Hematopoietic multipotent progenitor cell treated with erythropoietin and hydrocortisone succinate and interleukin-3 and kit ligand, for 6 days (in vitro differentiated cells): Measurements from ENCODE around the gene TBC1D5.
"Not testable (repeated sequence)": the region's sequence is repeated elsewhere in the genome, so short reads cannot be mapped to it uniquely, and the experiment has no call there.

Experiments used
- DNase-seq: peaks from one replicate; pipeline ENCODE4 v3.0.0-alpha.2; 2015

TBC1D5 gene

GRCh38 chr3:17539436-17539835, 203.0 kb downstream of the TBC1D5 start:
- no peak for DNase-seq

GRCh38 chr3:17535274-17535673, 207.2 kb downstream of the TBC1D5 start:
- DNase-seq, result no peak

- DNase-seq, result not testable (repeated sequence)
Measured at GRCh38 chr3:17532446-17532845, 210.0 kb downstream of the TBC1D5 start.

- no peak for DNase-seq
Measured at GRCh38 chr3:17529677-17530076, 212.8 kb downstream of the TBC1D5 start.

DNA sequence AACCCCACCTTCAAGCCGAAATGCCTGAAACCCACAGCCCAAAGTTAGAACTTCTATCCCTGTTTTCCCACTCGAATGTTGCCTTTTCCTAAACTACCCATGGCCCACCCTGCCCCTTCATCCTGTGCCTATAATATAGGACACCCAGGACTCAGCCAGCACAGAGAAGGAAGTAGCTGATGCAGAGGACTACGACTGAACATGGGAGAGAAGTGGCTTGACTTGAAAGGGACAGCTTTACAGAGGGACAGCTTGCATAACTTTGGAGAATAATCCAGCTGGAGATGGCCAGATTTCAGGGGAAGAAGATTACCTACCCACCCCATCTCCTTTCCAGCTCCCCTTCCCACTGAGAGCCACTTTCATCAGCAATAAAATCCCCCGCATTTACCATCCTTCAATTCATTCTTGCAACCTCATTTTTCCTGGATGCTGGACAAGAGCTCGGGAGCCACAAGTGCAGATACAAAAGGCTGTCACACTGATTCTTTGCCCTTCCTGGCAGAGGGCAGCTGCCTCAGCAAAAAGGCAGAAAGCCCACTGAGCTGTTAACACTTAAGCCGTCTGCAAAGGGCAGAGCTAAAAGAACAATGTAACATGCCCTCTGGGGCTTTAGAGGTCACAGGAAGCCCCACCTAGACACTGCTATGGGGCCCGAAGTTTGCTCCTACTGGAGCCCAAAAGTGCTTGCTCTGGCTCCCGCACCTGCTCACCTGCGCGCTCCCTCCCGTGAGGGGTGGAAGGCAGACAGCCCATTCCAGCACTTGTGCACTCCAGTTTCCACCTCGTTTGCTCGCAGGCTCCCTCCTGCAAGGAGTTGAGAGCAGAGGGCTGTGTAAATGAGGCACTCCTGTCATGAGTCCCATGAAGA, 224.0 kb downstream of the TBC1D5 start:
- no peak for DNase-seq

- DNase-seq, result peak; percentile 34
Measured at GRCh38 chr3:17515445-17516234, 226.8 kb downstream of the TBC1D5 start.

GRCh38 chr3:17514597-17514996, 227.8 kb downstream of the TBC1D5 start:
- DNase-seq, result no peak

GRCh38 chr3:17510265-17510664, 232.2 kb downstream of the TBC1D5 start:
- no peak for DNase-seq

DNA sequence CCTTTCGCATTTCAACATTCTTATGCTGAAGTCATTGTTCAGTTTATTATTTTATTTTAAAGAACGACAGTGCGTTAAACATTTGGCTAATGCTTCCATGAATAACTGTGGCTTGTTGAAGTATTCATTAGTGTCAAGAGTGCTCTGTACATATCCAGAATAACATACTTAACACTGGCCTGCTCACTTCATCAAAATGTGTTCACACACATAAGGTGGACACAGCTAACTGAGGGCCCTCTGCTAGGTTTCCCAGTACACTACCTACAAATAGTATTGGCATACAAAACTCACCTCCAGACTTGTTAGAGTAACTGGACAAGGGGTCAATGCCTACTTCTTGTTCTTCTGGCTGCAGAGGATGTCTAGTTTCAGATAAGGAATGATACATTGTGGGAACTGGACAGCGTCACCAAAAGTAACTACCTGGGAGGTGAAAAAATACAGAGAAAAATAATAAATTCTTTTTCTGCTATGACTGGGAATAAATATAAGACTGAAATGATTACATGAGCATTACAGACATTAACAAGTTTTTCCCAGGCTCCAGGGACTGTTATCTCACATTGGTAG, 234.2 kb downstream of the TBC1D5 start:
- DNase-seq, result no peak

- DNase-seq, result no peak
Measured at GRCh38 chr3:17507480-17507879, 235.0 kb downstream of the TBC1D5 start.

DNA sequence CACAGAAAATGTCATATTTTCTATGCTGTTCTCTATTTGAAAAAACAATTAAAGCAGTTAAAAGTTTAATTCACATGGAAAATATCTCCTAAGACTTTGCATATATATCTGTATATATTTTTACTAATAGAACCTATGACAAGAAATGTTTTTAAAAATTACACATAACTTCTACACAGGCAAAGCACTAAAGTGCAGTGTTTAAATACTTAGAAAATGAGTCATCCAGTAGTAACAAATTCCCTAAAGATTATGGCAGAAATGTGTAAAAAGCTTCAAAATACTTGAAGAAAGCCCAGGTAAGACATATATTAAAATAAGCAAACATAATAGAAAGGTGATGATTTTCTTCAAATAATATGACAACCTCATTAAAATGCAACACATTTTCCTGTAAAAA, 236.6 kb downstream of the TBC1D5 start:
- DNase-seq, result no peak

DNA sequence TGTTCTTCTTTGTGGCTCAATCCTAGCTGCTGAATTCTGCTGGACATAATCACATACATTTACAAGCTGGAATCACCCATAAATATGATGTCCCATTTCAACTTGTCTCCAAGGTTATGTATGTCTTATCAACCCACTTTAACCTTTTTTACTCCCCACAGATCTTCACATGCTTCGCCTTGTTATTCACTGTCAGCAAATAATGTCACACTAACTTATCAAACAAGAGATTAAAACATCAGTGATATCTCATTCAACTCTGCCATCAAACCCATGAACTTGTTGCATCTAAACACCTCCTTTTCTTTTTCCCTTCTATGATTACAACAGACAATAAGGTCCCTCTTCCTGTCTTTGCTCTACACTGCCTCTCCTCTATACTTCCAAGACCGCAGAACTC, 240.7 kb downstream of the TBC1D5 start:
- DNase-seq, result no peak

GRCh38 chr3:17500618-17501017, 241.8 kb downstream of the TBC1D5 start:
- no peak for DNase-seq

DNA sequence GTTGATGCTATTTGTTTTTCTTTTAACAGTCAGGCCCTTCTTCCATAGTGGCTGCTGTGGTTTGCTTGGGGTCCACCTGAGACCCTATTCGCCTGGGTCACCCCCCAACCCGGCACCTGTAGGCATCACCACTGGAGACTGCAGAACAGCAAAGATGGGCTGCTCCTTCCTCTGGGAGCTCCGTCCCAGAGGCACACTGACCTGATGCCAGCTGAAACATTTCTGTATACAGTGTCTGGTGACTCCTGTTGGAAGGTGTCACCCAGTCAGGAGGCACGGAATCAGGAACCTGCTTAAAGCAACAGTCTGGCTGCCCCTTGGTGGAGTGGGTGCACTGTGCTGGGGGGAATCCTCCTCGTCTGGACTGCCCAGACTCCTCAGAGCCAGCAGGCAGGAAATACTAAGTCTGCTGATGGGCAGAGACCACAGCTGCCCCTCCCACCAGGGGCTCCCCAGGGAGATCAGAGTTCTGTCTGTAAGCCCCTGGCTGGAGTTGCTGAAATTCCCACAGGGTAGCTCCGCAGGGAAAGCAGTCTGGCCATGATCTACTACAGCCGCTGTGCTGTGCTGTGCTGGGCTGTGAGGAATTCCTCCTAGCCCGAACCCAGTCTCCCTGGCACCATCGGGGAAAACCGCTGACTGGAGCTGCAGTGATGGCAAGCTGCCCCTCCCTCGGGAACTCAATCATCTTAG, 248.2 kb downstream of the TBC1D5 start:
- DNase-seq, result no peak

DNA sequence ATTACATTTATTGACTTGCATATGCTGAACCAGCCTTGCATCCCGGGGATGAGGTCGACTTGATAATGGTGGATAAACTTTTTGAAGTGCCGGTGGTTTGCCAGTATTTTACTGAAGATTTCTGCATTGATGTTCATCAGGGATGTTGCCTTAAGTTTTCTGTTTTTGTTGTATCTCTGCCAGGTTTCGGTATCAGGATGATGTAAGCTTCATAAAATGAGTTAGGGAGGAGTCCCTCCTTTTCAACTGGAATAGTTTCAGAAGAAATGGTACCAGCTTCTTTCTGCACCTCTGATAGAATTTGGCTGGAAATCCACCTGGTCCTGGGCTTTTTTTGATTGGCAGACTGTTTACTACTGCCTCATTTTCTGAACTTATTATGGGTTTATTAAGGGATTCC, 250.8 kb downstream of the TBC1D5 start:
- no peak for DNase-seq

GRCh38 chr3:17491190-17491589, 251.2 kb downstream of the TBC1D5 start:
- DNase-seq, result peak; percentile 25

DNA sequence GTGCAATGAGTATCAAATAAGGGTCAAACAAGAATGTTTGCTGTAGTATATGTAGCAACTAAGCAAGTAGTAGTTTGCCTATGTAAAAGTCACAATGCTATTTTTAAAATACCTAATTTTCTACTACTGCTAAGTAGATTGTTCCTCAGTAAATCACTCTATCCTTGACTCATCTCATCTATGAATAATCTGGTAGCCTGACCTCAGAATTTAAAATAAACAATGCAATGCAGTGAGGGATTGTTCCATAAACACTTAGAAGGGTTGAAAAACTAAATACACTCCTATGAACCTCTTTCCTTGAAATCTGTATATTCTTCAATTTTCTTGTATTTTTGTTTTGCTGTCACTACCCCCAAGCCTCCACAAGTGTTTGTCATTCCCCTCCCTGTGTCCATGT, 253.3 kb downstream of the TBC1D5 start:
- DNase-seq, result no peak

- DNase-seq, result no peak
Measured at GRCh38 chr3:17481116-17481515, 261.3 kb downstream of the TBC1D5 start.

GRCh38 chr3:17479681-17480405, 262.6 kb downstream of the TBC1D5 start:
- no peak for DNase-seq

GRCh38 chr3:17478673-17479072, 263.8 kb downstream of the TBC1D5 start:
- no peak for DNase-seq

GRCh38 chr3:17473761-17474160, 268.7 kb downstream of the TBC1D5 start:
- DNase-seq, result peak; percentile 14

GRCh38 chr3:17469954-17470353, 272.5 kb downstream of the TBC1D5 start:
- DNase-seq, result no peak
